Kidney epithelial cell (primary cell): ENCODE results near the gene PTPRD. TPM values are rescaled to one million over a fixed set of nuclear protein-coding genes. Genes with fewer than 3 reads are reported as not detected.
"Not testable (repeated sequence)": the region's sequence is repeated elsewhere in the genome, so short reads cannot be mapped to it uniquely, and the experiment has no call there.

Experiments
- DNase-seq: peaks from one replicate; pipeline ENCODE4 v3.0.0-alpha.2; 2010; ENCODE audit warnings: low read depth
- H3K27me3 ChIP-seq: 2 replicates; pipeline ENCODE4 v1.6.0; 2011; ENCODE audit warnings: low read length; ENCODE audit not compliant: control insufficient read depth, insufficient read depth
- H3K36me3 ChIP-seq: 2 replicates; pipeline ENCODE4 v1.5.1; 2011; ENCODE audit warnings: low read length; ENCODE audit not compliant: control insufficient read depth, insufficient read depth
- H3K4me3 ChIP-seq: 2 replicates; pipeline ENCODE4 v1.5.1; 2011; ENCODE audit warnings: low read depth, mild to moderate bottlenecking, control low read depth, low read length
- total RNA-seq: library from RNA; depleted of rRNA; stranded (reverse); fragments of >200 nt; gene quantifications from 2 replicates; pipeline ENCODE4 v1.2.3, GENCODE V29; 2015
- TF ChIP-seq, protein P1 (sequence below): IDR thresholded peaks from 2 replicates; pipeline ENCODE4 v1.5.1; 2011; ENCODE audit warnings: mild to moderate bottlenecking, moderate library complexity, low read length, control low read depth, inconsistent platforms; ENCODE audit not compliant: insufficient read depth, poor library complexity, severe bottlenecking

Gene PTPRD
- total RNA-seq, 1 donor from 2014 or later, result 18.8 TPM

DNA sequence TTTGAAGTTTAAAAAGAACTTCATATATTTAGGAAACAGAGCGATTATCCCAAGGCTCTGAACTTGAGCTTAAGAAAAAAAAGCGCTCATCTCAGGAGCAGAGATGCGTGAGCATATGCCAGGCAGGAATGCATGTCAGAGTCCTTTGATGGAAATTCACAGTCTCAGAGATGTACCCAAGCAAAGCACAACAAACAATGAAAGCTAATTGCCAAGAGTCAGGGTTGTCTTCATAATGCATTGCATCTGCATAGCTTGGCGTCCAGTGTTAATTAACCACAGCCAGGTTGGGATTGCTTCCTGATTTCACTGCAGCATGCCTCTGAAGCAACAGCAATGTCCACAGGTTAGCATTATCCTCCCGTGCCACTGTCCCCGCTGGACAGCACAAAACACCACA is 1906.3 kb downstream of the PTPRD start:
- TF ChIP-seq, protein P1, sequence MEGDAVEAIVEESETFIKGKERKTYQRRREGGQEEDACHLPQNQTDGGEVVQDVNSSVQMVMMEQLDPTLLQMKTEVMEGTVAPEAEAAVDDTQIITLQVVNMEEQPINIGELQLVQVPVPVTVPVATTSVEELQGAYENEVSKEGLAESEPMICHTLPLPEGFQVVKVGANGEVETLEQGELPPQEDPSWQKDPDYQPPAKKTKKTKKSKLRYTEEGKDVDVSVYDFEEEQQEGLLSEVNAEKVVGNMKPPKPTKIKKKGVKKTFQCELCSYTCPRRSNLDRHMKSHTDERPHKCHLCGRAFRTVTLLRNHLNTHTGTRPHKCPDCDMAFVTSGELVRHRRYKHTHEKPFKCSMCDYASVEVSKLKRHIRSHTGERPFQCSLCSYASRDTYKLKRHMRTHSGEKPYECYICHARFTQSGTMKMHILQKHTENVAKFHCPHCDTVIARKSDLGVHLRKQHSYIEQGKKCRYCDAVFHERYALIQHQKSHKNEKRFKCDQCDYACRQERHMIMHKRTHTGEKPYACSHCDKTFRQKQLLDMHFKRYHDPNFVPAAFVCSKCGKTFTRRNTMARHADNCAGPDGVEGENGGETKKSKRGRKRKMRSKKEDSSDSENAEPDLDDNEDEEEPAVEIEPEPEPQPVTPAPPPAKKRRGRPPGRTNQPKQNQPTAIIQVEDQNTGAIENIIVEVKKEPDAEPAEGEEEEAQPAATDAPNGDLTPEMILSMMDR, result no peak

DNA sequence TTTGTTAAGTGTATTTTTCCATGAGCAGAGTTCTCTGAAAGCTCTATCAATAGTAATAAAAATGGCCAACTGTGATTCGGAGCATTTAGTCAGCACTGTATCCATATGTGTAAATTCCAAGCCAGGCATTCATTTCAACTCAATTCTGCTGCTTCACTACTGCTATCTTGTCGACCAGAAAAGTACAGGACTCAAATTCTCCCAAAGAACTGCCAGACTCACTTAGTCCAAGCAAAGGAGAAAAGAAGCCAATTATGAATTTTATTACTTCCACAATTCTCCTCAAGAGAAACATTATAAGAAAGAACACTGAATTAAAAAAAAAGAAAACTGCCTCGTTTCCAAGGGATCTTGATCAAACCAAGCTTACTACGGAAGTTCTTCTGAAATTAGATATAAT is 1906.9 kb downstream of the PTPRD start:
- H3K27me3 ChIP-seq, result no peaks in the 10 kb centered on the region
- no peak for DNase-seq
- TF ChIP-seq, protein P1, result no peak

More for the DNA sequence above, 1906.3 kb downstream of the PTPRD start:
- H3K4me3 ChIP-seq, result no peak overlapping the region
- no peak for DNase-seq
- no peaks in the 10 kb centered on the region for H3K36me3 ChIP-seq
- H3K27me3 ChIP-seq, result no peaks in the 10 kb centered on the region

DNA sequence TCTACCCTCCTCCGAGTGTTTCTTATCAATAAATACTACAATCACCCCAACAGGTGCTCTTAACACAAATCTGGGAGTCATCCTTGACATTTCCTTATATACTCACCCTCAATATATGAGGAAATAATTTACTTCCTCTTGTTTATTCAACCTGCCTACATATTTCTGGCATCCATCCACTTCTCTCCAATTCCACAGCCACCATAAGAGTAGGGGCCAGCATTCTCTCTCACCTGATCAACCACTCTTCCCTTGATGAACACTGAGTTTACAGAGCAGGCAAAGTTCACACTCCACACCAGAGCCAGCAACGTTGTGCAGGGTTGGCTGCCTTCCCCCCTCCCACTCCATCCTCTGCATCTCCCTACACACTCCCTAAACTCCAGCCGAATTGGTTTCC is 1908.9 kb downstream of the PTPRD start:
- Histone ChIP-seq H3K36me3 (no peaks in the 10 kb centered on the region), H3K27me3 (no peaks in the 10 kb centered on the region), H3K4me3 (no peak overlapping the region)
- DNase-seq, result no peak
- TF ChIP-seq, protein P1, result no peak

More for the DNA sequence above, 1906.9 kb downstream of the PTPRD start:
- H3K36me3 ChIP-seq, result no peaks in the 10 kb centered on the region
- H3K4me3 ChIP-seq, result no peak overlapping the region

DNA sequence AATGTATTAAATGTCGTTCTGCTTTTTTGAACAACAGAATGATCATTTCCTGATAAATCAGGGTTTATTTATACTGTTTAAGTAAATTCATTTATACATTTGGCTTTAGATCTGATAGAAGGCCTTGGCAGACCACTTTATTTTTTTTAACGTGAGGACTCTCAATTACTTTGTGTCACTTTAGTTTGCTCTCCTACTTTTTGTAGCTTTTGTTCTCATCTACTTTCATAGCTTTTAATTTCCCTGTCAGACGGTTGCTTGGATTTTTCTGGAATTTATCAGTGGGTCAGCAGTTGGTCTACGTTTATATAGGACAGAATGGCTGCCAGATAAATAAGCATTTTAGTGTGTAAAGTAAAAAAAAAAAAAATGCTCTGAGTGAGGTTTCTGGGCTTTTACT is 1910.9 kb downstream of the PTPRD start:
- Histone ChIP-seq H3K27me3 (no peaks in the 10 kb centered on the region), H3K36me3 (no peaks in the 10 kb centered on the region), H3K4me3 (no peak overlapping the region)
- no peak for DNase-seq
- TF ChIP-seq, protein P1, result no peak

DNA sequence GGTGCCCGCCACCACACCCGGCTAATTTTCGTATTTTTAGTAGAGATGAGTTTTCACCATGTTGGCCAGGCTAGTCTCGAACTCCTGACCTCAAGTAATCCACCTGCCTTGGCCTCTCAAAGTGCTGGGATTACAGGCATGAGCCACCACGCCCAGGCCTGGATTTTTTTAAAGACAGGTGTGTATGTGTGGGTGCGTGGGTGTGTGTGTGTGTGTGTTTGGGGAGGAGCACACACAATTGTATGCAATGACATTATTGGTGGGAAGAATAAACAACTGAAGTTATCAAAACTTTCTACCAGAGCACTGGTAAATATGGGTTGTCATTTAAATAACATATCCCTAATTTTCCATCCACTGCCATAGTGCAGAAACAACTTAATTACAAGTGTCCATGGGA is 1915.2 kb downstream of the PTPRD start:
- not testable (repeated sequence) for DNase-seq, H3K4me3 ChIP-seq, H3K36me3 ChIP-seq, H3K27me3 ChIP-seq

DNA sequence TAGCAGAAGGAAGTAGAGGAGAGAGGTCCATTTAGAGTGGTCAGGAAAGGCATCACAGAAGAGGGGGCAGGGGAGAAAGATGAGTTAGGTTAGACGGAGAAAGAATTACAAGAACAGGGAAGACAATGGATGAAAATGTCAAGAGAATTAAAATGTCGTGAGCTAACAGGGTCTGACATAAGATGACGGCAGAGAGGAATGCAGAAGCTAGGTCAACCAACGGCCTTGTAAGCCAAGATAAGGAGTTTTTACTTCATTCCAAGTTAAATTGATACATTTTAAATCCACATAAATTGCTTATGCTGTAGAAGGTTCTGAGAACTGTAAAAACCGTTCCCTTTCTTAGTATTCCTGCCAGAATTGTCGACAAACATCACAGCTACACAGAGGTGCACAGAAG is 1916.3 kb downstream of the PTPRD start:
- no peak overlapping the region for H3K4me3 ChIP-seq
- H3K36me3 ChIP-seq, result no peaks in the 10 kb centered on the region
- TF ChIP-seq, protein P1, result no peak
- no peak for DNase-seq
- no peaks in the 10 kb centered on the region for H3K27me3 ChIP-seq
